Fibroblast of pulmonary artery (primary cell): Measurements from ENCODE around the gene SAMD10.

Experiments
- DNase-seq: peaks from one replicate; pipeline ENCODE4 v3.0.0-alpha.2; 2010; ENCODE audit warnings: low read depth
- H3K4me3 ChIP-seq: replicated peaks from 2 replicates; pipeline ENCODE4 v1.5.1; 2011; ENCODE audit warnings: low read depth, mild to moderate bottlenecking, control low read depth, low read length, moderate library complexity
- TF ChIP-seq, protein P1 (sequence below): IDR thresholded peaks from 2 replicates; pipeline ENCODE4 v1.5.1; 2011; ENCODE audit warnings: mild to moderate bottlenecking, control low read depth, low read length, inconsistent platforms; ENCODE audit errors: missing control alignments

SAMD10 gene

DNA sequence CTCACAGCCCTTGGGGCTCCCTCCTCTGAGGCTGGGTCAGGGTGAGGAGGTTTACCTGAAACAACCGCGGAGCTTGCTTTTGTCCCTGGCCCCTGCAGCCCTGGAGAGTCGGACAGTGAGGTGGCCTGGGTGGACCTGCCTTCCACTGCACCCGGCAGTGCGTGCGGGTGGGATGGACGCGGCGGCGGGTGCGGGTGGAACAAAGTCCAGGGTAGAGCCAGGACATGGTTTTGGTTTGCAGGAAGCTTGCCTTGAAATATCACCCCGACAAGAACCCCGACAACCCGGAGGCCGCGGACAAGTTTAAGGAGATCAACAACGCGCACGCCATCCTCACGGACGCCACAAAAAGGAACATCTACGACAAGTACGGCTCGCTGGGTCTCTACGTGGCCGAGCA, 50.4 kb downstream of the SAMD10 start:
- TF ChIP-seq, protein P1, sequence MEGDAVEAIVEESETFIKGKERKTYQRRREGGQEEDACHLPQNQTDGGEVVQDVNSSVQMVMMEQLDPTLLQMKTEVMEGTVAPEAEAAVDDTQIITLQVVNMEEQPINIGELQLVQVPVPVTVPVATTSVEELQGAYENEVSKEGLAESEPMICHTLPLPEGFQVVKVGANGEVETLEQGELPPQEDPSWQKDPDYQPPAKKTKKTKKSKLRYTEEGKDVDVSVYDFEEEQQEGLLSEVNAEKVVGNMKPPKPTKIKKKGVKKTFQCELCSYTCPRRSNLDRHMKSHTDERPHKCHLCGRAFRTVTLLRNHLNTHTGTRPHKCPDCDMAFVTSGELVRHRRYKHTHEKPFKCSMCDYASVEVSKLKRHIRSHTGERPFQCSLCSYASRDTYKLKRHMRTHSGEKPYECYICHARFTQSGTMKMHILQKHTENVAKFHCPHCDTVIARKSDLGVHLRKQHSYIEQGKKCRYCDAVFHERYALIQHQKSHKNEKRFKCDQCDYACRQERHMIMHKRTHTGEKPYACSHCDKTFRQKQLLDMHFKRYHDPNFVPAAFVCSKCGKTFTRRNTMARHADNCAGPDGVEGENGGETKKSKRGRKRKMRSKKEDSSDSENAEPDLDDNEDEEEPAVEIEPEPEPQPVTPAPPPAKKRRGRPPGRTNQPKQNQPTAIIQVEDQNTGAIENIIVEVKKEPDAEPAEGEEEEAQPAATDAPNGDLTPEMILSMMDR, result no peak
- H3K4me3 ChIP-seq, result no peak overlapping the region
- DNase-seq, result no peak

DNA sequence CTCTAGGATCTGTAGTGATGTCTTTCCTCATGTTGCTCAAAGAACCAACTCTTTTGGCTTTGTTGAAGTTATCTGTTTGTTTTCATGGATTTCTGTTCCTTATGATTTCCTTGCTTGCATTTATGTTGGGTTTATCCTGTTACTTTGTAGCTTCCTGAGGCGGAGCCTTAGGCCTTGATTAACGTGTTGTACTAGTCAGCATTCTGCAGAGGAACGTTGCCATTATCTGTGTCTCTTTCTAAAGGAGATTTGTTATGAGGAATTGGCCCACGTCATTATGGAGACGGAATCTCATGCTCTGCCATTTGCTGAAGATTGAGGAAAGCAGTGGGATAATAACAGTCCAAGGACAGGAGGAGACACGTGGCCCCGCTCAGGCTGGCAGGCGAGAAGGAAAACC, 53.1 kb downstream of the SAMD10 start:
- no peak overlapping the region for H3K4me3 ChIP-seq
- TF ChIP-seq, protein P1, result no peak
- no peak for DNase-seq

DNA sequence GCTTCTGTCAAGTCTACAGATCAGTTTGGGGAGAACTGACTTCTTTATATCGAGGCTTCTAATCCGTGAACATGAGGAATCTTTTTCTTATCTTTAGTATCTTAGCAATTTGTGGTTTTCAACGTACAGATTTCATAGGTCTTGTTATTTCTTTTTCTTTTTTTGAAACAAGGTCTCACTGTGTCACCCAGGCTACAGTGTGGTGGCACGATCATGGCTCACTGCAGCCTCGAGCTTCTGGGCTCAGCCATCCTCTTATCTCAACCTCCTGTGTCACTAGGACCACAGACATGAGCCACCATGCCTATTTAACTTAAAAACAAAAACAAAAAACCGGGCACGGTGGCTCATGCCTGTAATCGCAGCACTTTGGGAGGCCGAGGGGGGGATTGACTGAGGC, 55.2 kb downstream of the SAMD10 start:
- TF ChIP-seq, protein P1, result no peak
- H3K4me3 ChIP-seq, result no peak overlapping the region
- DNase-seq, result no peak
